HFFc6 (cell line): Measurements from ENCODE around the gene PTGIR. TPM values are rescaled to one million over a fixed set of nuclear protein-coding genes. Genes with fewer than 3 reads are reported as not detected.

Experiments
- DNase-seq: peaks from one replicate; pipeline ENCODE4 v3.0.0-alpha.2; 2018
- H3K27ac Mint-ChIP-seq: 2 replicates; pipeline ENCODE4 v1.8.0; 2020; ENCODE audit warnings: mild to moderate bottlenecking, mixed read lengths
- H3K27me3 Mint-ChIP-seq: 2 replicates; pipeline ENCODE4 v1.8.0; 2021; ENCODE audit warnings: mild to moderate bottlenecking, moderate library complexity, mixed read lengths; ENCODE audit not compliant: insufficient read depth
- H3K36me3 Mint-ChIP-seq: 2 replicates; pipeline ENCODE4 v1.8.0; 2021; ENCODE audit warnings: low read depth, mixed read lengths
- H3K4me1 Mint-ChIP-seq: 2 replicates; pipeline ENCODE4 v1.8.0; 2020; ENCODE audit warnings: low read depth, mixed read lengths
- H3K4me3 Mint-ChIP-seq: 2 replicates; pipeline ENCODE4 v1.8.0; 2020; ENCODE audit warnings: mild to moderate bottlenecking, moderate library complexity, mixed read lengths
- H3K9me3 Mint-ChIP-seq: 2 replicates; pipeline ENCODE4 v1.8.0; 2020; ENCODE audit warnings: mild to moderate bottlenecking, mixed read lengths
- total RNA-seq, 6 experiments: library from RNA; stranded (reverse); fragmentation: NEBNext Ultra II Directional; extraction: Animal tissue kit (Norgen Biotek cat#: 25700); gene quantifications; 2 replicates in 1 of 6; 3 replicates in 5 of 6; pipeline ENCODE4 v1.2.3, GENCODE V29; 2021
- TF ChIP-seq, protein P1 (sequence below): fragments of 200-600 bp; sonication (generic); IDR thresholded peaks from 2 replicates; pipeline ENCODE4 v1.5.0; 2021; ENCODE audit warnings: antibody characterized with exemption, mild to moderate bottlenecking

PTGIR gene
- total RNA-seq, 6 experiments from 2014 or later, result 16.0 to 26.6 (median 17.9) TPM

DNA sequence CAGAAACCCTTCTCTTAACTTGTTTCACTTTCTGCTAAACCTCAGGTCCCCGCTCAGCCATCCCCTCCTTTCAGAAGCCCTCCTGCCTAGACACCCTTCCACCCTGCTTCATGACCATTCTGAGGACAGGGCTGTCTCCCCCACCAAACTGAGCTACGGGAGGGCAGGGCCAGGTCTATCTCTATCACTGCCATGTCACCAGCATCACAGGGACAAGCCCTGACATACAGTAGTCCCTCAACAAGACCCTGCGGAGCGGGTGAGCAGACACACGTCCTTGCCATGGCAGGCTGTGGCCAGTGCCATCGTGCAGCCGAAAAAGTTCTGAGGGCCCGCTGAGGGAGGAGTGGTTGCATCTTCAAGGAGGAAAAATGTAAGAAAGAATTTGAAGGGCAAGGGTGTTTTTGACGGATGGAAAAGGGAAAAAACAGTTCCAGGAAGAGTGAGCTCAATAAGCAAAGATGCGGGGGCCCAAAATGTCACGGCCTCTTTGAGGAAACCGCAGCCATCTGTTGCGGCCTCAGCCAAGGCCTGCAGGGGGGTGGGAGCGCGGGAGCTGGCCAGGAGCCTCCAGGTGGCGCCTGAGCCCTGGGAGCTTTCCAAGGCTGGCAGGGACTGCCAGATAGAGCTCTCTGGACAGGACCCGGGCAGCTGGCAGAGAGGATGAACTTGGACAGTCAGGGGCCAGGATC lies 8.1 kb downstream of the PTGIR start:
- TF ChIP-seq, protein P1, sequence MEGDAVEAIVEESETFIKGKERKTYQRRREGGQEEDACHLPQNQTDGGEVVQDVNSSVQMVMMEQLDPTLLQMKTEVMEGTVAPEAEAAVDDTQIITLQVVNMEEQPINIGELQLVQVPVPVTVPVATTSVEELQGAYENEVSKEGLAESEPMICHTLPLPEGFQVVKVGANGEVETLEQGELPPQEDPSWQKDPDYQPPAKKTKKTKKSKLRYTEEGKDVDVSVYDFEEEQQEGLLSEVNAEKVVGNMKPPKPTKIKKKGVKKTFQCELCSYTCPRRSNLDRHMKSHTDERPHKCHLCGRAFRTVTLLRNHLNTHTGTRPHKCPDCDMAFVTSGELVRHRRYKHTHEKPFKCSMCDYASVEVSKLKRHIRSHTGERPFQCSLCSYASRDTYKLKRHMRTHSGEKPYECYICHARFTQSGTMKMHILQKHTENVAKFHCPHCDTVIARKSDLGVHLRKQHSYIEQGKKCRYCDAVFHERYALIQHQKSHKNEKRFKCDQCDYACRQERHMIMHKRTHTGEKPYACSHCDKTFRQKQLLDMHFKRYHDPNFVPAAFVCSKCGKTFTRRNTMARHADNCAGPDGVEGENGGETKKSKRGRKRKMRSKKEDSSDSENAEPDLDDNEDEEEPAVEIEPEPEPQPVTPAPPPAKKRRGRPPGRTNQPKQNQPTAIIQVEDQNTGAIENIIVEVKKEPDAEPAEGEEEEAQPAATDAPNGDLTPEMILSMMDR, result peak; percentile 79
- H3K4me3 Mint-ChIP-seq, result peak overlapping the region; percentile 31
- H3K27me3 Mint-ChIP-seq, result no peaks in the 10 kb centered on the region; the same call in none of the 2 replicates
- peak; percentile 60 for DNase-seq
- peaks cover 55% of the 10 kb centered on the region for H3K4me1 Mint-ChIP-seq
- H3K9me3 Mint-ChIP-seq, result no peaks in the 10 kb centered on the region
- H3K36me3 Mint-ChIP-seq, result peaks cover 5% of the 10 kb centered on the region; the same call in 1 of the 2 replicates
- peak overlapping the region; percentile 55 for H3K27ac Mint-ChIP-seq

DNA sequence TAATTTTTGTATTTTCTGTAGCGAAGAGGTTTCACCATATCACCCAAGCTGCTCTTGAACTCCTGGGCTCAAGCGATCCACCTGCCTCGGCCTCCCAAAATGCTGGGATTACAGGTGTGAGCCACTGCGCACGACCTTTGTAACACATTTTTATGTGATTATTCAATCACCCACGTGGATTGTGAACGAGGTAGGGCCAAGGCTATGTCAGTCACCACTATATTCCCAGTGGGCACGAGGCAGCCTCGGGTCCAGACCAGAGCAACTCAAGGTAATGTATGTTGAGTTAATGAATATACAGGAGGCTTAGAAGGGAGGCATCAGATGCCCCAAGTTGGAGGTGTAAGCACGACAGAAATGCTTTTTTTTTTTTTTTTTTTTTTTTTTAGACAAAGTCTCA lies 8.9 kb downstream of the PTGIR start:
- Mint-ChIP-seq H3K27me3 (no peaks in the 10 kb centered on the region; the same call in none of the 2 replicates), H3K36me3 (peaks cover 2% of the 10 kb centered on the region; the same call in 1 of the 2 replicates), H3K4me3 (no peak overlapping the region), H3K4me1 (peaks cover 55% of the 10 kb centered on the region), H3K27ac (no peak overlapping the region), H3K9me3 (no peaks in the 10 kb centered on the region)
- TF ChIP-seq, protein P1, result no peak
- no peak for DNase-seq

DNA sequence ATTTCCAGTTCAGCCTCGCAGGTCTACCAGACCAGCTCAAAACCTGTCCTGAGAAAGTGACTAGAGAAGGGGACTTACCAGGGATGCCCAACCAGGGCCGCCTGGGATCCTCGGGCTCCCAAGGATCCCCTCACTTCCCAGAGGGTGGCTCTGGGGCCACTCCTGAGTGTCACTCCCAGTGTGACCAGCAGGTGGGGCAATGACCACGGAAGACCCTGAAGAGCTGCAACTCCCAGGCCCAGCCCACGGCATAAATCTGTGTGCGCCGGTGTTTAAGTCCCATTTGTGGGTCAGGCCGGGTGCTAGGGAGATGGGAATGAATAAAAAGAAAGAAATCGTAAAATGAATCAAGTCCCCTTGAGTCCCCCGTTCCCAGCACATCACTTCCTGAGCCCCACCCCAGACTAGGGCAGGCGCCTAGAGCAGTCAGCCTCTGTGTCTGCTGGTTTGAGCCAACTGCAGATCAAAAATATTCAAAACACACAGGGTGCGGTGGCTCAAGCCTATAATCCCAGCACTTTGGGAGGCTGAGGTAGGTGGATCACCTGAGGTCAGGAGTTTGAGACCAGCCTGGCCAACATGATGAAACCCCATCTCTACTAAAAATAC lies 10.7 kb downstream of the PTGIR start:
- Mint-ChIP-seq H3K27me3 (peaks cover 2% of the 10 kb centered on the region), H3K27ac (peak overlapping the region; percentile 63; the same call in 1 of the 2 replicates), H3K4me3 (no peak overlapping the region), H3K4me1 (peaks cover 44% of the 10 kb centered on the region), H3K36me3 (peaks cover 10% of the 10 kb centered on the region), H3K9me3 (no peaks in the 10 kb centered on the region)
- TF ChIP-seq, protein P1, result peak; percentile 96
- peak; percentile 60 for DNase-seq

DNA sequence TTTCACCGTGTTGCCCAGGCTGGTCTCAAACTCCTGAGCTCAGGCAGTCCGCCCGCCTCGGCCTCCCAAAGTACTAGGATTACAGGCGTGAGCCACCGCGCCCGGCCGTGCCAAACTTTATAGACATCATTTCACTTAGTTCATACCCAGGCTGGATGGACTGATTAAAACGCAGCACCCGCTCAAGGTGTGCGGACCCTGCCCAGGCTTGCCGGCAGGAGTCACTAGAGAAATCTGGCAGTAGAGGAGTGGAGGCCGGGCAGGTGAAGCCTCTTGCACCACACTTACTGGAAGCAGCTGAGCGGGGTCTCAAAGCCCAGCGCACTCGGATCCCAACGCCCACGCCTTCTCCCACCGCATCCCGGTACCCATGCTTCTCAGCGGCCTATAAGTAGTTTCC lies 11.4 kb downstream of the PTGIR start:
- TF ChIP-seq, protein P1, result no peak
- no peak for DNase-seq
- H3K4me3 Mint-ChIP-seq, result no peak overlapping the region
- H3K27me3 Mint-ChIP-seq, result peaks cover 3% of the 10 kb centered on the region
- no peak overlapping the region for H3K27ac Mint-ChIP-seq
- H3K9me3 Mint-ChIP-seq, result no peaks in the 10 kb centered on the region
- peaks cover 15% of the 10 kb centered on the region for H3K36me3 Mint-ChIP-seq
- H3K4me1 Mint-ChIP-seq, result peaks cover 40% of the 10 kb centered on the region

DNA sequence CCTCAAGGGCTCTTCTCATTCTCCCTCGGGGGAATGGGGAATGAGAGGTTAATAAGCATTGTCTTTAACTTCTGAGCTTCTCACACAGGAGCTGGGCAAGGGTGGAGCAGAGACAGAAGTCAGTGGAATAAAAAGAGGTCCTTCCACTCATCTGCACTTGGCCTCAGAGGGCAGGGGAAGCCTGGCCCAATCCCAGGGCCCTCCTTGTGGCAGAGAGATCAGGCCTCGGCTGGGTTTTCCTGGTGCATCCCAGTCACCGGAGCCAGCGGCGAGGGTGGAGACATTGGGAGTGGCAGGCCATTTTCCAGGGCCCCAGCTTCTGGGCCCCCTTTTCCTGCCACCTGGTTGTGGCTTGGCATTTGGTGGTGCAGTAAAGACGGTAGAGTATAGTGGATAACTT lies 13.1 kb downstream of the PTGIR start:
- peak overlapping the region; percentile 38; the same call in 1 of the 2 replicates for H3K27ac Mint-ChIP-seq
- H3K4me3 Mint-ChIP-seq, result no peak overlapping the region
- H3K9me3 Mint-ChIP-seq, result no peaks in the 10 kb centered on the region
- no peak for DNase-seq
- H3K4me1 Mint-ChIP-seq, result peaks cover 34% of the 10 kb centered on the region
- H3K36me3 Mint-ChIP-seq, result peaks cover 25% of the 10 kb centered on the region
- peaks cover 3% of the 10 kb centered on the region for H3K27me3 Mint-ChIP-seq
- TF ChIP-seq, protein P1, result no peak
